ENCODE measurements around the gene AKR1B15. TPM values are rescaled to one million over a fixed set of nuclear protein-coding genes. Genes with fewer than 3 reads are reported as not detected.

Gene AKR1B15
- total RNA-seq, 1 donor from 2014 or later, result not detected

GRCh38 chr7:134593530-134594392 is 44.9 kb downstream of the AKR1B15 start:
- Histone ChIP-seq H3K27me3 (ENCODE audit: control insufficient read depth, insufficient read depth, low read length) (no peaks in the 10 kb centered on the region), H3K4me3 (ENCODE audit: low read depth, low read length) (no peak overlapping the region), H3K36me3 (ENCODE audit: control insufficient read depth, insufficient read depth, low read length) (no peaks in the 10 kb centered on the region)
- no peak for TF ChIP-seq CTCF (IDR thresholded peaks at IDR 0.05; ENCODE audit: insufficient read depth, low read length, poor library complexity, severe bottlenecking)
- no peak for DNase-seq (ENCODE audit: low read depth)

DNA sequence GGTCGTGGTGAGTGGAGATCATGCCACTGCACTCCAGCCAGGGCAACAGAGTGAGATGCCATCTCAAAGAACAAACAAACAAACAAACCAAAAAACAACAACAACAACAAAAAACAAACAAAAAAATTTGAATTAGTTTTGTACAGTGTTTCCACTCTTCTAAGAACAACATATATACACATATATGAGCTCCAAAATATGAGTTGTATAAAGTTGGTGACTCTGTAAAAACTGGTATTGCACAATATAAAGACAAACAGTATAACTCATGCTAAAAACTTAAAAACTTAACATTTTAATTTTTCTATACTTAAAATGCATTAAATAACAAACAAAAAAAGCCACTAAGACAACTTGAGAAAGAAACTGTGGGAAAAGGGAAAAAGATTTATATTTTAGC is 46.0 kb downstream of the AKR1B15 start:
- H3K4me3 ChIP-seq (ENCODE audit: low read depth, low read length), result no peak overlapping the region
- H3K36me3 ChIP-seq (ENCODE audit: control insufficient read depth, insufficient read depth, low read length), result no peaks in the 10 kb centered on the region
- TF ChIP-seq CTCF (IDR thresholded peaks at IDR 0.05; ENCODE audit: insufficient read depth, low read length, poor library complexity, severe bottlenecking), result no peak
- H3K27me3 ChIP-seq (ENCODE audit: control insufficient read depth, insufficient read depth, low read length), result no peaks in the 10 kb centered on the region
- no peak for DNase-seq (ENCODE audit: low read depth)

GRCh38 chr7:134599371-134599770 is 50.5 kb downstream of the AKR1B15 start:
- no peak for DNase-seq (ENCODE audit: low read depth)
- no peaks in the 10 kb centered on the region for H3K36me3 ChIP-seq (ENCODE audit: control insufficient read depth, insufficient read depth, low read length)
- H3K4me3 ChIP-seq (ENCODE audit: low read depth, low read length), result no peak overlapping the region
- no peak for TF ChIP-seq CTCF (IDR thresholded peaks at IDR 0.05; ENCODE audit: insufficient read depth, low read length, poor library complexity, severe bottlenecking)
- no peaks in the 10 kb centered on the region for H3K27me3 ChIP-seq (ENCODE audit: control insufficient read depth, insufficient read depth, low read length)

- DNase-seq (ENCODE audit: low read depth), result no peak
- no peak overlapping the region for H3K4me3 ChIP-seq (ENCODE audit: low read depth, low read length)
- no peaks in the 10 kb centered on the region for H3K36me3 ChIP-seq (ENCODE audit: control insufficient read depth, insufficient read depth, low read length)
- no peak for TF ChIP-seq CTCF (IDR thresholded peaks at IDR 0.05; ENCODE audit: insufficient read depth, low read length, poor library complexity, severe bottlenecking)
- no peaks in the 10 kb centered on the region for H3K27me3 ChIP-seq (ENCODE audit: control insufficient read depth, insufficient read depth, low read length)
Observed at GRCh38 chr7:134601459-134601858, 52.5 kb downstream of the AKR1B15 start.

DNA sequence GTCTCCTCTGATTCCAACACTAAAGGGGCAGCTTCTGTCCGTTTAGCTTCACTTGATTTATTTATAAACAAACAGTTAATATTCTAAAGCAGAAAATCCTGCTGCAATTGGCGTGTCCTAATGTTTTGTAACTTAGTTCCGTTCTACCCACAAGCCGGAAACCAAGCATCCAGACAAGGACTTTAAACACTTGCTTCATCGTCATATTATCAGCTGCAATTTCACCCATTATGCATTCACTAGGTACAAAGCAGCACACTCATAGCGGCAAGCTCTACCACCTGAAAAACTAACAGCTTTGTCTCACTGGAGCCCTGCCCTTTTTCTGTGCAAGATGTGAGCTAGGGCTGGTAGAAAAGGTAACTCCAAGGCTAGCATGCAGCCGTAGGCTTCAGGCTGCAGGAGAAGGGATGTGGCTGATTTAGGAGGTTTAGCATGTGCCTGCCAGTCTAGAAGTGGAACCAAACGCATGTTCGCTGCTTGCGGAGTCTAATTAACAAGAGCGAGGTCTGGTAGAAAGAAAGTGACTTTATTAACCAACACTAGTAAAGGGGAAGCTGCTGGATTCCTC is 54.1 kb downstream of the AKR1B15 start:
- no peak for TF ChIP-seq CTCF (IDR thresholded peaks at IDR 0.05; ENCODE audit: insufficient read depth, low read length, poor library complexity, severe bottlenecking)
- DNase-seq (ENCODE audit: low read depth), result no peak

More for the DNA sequence above, 54.1 kb downstream of the AKR1B15 start:
- no peak overlapping the region for H3K4me3 ChIP-seq (ENCODE audit: low read depth, low read length)
- H3K27me3 ChIP-seq (ENCODE audit: control insufficient read depth, insufficient read depth, low read length), result no peaks in the 10 kb centered on the region
- H3K36me3 ChIP-seq (ENCODE audit: control insufficient read depth, insufficient read depth, low read length), result no peaks in the 10 kb centered on the region

All from kidney epithelial cell (primary cell).